DND-41 (cell line): ENCODE data around the gene GDPD1.

Source experiments
- CTCF ChIP-seq: IDR thresholded peaks from 2 replicates; pipeline ENCODE4 v1.5.1; 2012; ENCODE audit warnings: borderline replicate concordance, low read length, moderate library complexity, mild to moderate bottlenecking; ENCODE audit not compliant: poor library complexity, severe bottlenecking; ENCODE audit errors: extremely low read depth
- EZH2 ChIP-seq: IDR thresholded peaks from 3 replicates; pipeline ENCODE4 v1.6.1; 2012; ENCODE audit warnings: borderline replicate concordance, low read depth, mild to moderate bottlenecking, moderate library complexity, low read length, inconsistent platforms; ENCODE audit not compliant: severe bottlenecking

DNA sequence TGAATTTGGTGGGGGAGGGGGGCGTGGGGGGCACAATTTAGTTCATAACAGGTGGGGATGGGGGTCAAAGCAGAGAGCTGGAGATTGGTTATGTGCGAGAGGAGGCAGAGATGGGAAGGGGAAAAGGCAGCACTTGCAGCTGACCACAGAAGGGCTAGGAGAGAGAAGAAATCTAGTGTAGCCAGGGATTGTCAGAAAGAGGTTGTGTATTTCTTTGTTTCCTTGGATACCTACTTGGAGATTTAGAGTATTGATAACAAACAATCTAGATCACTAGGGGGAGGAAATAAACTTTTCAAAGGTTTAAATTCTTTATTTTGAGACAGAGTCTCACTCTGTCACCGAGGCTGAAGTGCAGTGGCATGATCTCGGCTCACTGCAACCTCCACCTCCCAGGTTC is 64.0 kb downstream of the GDPD1 start:
- TF ChIP-seq CTCF (no peak), EZH2 (no peak)
